DMS53 treated with DMSO at 0.1 percent for 48 hours (cell line): ENCODE data around the gene PRRC2B.
"Not testable (repeated sequence)": the region's sequence is repeated elsewhere in the genome, so short reads cannot be mapped to it uniquely, and the experiment has no call there.

Experiments used
- DNase-seq: peaks from one replicate; lab custom pipeline; 2025; ENCODE audit not compliant: unreplicated experiment; lab: John Stamatoyannopoulos, UW

PRRC2B gene

GRCh38 chr9:131433302-131433854, 39.5 kb downstream of the PRRC2B start:
- DNase-seq: no peak

DNA sequence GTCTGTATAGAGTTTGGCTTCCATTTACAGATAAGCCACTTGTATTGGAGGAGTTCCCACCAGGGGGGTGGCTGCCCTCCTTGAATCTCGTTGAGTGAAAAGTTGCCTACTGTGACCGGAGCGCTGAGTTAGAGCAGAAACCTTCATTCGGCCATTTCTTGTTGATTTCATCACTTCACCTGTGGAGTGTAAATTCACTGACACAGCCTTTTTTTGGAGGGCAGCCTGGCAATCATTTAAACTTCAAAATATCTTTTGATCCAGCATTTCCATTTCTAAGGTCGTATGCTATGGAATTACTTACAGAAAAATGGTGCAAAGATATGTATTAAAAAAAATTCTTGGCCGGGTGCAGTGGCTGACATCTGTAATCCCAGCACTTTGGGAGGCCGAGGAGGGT, 40.8 kb downstream of the PRRC2B start:
- DNase-seq: no peak

GRCh38 chr9:131436376-131436775, 42.5 kb downstream of the PRRC2B start:
- DNase-seq: no peak

DNA sequence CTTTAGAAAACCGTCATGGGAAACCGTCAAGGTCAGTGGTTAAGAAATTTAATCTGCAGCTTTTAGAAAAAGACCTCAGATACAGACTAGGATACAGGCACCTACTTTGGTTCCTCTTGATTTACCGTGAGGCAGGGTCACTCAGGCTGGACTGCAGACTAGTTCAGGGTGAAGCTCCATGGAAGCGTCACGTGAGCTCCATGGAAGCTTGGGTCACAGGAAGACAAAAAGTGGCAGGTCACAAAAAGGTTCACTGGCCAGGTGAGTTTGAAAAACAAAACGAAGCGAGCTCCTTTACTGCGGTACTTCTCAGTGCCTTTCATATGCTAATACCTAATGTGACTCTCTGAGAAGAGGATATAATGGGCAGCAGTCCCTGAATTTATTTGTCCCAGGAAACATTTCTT, 43.0 kb downstream of the PRRC2B start:
- no peak for DNase-seq

DNA sequence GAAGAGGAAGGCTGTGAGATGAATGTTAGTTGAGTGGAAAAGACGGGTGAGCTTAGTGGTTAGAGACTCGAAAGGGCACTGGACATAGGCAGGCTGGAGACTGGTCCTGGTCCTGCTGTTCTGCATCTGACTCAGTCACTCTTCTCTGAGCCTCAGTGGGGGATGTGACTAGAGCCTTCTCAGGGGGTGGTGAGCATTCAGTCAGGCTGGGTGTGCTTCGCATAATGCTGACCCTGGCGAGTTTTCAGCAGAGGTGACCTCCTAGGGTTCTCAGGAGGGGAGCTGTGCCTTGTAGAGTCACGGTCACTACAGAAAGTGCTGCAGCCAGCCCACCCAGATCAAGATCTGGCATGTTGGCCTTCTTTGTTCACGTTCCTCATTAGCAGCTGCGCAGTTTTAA, 44.3 kb downstream of the PRRC2B start:
- no peak for DNase-seq

DNA sequence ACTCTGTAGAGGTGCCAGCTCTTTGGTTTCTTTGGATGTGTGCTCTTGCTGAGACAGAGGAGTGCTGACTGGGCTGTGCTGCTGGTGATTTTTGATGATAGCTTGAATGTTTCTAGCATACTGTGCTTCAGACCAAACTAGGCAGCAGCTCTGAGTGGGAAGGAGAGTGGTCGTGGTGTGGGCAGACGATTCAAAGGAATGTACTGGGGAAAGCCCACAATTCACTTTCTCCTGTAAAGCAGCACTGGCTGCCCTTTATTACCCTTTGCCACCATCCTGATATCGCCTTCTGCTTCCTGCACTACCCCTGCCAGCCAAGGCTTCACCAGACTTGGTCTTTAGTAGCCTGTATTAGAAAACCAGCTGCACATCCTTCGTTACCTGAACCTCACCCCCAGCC, 45.3 kb downstream of the PRRC2B start:
- DNase-seq: no peak

DNA sequence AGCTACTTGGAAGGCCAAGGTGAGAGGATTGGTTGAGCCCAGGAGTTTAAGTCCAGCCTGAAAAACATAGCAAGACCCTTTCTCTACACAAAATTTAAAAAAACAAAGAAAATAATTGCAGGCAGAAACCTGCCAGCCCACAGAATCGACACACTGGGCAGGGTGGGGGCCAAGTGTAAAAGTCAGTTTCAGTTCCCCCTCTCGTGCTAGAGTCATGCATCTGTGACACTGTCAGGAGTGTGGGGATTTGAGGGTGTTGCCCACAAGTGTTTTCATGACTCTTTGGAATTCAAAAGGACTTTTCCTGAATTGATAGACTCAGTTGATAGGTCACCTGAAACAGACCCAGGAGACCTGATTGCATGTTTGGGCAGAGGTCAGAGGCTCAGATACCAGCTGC, 47.6 kb downstream of the PRRC2B start:
- DNase-seq: no peak

- DNase-seq: no peak
These were observed 48.5 kb downstream of the PRRC2B start for GRCh38 chr9:131442351-131442750.

DNA sequence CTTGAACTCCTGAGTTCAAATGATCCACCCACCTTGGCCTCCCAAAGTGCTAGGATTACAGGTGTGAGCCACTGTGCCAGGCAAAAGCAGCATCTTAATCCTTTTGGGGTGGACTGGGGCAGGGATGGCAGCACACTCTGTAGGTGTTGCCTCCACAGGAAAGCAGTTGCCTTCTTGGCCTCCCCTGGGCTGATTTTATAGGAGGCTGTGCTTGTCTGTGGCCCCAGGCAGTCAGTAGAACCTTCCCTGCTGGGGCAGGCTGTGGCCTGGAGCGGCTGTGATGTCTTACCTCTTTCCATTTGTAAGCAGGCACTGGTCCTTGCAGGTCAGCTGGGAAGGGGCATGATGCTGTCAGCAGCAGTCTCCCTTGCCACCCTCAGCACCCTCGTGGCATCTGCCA, 49.8 kb downstream of the PRRC2B start:
- DNase-seq: no peak

GRCh38 chr9:131446276-131446675, 52.4 kb downstream of the PRRC2B start:
- no peak for DNase-seq

DNA sequence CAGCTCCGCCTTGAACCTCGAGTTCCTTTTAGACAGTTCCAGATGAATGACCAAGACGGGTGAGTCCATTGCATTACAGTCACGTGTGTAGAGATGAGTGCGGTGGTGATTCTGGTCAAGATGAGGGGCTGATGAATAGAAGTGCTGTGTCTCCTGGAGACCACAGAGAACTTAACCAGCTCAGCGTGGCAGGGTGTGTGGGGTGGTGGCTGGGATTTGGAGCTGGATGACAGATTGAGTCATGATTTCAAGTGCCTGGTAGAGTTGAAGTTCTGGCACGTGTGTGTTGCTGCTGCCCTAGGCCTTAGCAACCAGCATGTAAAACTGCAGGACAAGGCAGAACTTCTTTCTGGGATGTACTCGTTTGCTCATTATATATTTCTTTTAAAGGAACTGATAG, 53.3 kb downstream of the PRRC2B start:
- no peak for DNase-seq

DNA sequence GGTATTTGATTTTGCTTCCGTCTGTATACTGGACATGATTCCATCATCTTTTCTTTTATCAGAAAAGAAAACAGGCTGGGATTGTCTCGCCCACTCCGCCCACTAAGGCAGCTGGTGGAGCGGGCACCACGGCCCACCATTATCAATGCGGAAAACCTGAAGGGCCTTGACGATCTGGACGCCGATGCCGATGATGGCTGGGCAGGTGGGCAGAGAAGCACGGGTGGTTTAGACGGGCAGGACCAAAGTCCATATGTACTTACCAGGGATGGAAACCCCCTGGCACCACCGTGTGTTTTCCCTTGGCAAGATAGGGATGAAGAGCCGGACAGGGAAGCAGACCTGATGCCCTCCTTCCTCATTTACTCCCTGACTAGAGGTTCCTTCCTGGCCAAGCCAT, 53.7 kb downstream of the PRRC2B start:
- no peak for DNase-seq

- no peak for DNase-seq
These were observed 54.9 kb downstream of the PRRC2B start for GRCh38 chr9:131448818-131449217.

- DNase-seq: no peak
These were observed 55.4 kb downstream of the PRRC2B start for GRCh38 chr9:131449276-131449675.

DNA sequence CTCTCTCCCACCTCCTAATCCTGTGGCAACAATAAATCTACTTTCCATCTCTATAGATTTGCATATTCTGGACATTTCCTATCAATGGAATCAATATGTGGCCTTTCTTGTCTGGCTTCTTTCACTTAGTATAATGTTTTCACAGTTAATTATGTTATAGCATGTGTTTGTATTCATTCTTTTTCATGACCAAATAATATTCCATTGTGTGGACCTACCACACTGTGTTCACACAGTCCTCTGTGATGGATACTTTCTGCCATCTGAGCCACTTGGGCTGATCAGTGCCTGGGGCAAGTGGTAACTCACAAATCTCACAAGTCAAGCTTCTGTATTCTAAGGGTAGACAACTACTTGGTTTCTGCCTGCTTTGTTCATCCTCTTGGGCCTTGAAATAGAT, 60.1 kb downstream of the PRRC2B start:
- DNase-seq: no peak

DNA sequence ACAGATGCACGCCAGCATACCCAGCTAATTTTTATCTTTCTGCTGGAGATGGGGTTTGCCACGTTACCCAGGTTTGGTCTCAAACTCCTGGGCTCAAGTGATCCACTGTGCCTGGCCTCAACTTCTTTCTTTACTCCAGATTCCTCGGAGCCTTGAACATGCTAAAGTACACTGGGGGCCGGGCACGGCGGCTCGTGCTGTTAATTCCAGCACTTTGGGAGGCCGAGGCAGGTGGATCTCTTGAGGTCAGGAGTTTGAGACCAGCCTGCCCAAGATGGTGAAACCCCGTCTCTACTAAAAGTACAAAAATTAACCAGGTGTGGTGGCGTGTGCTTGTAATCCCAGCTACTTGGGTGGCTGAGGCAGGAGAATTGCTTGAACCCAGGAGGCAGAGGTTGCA, 61.8 kb downstream of the PRRC2B start:
- not testable (repeated sequence) for DNase-seq

GRCh38 chr9:131457746-131458145, 63.9 kb downstream of the PRRC2B start:
- DNase-seq: no peak

GRCh38 chr9:131459056-131459455, 65.2 kb downstream of the PRRC2B start:
- no peak for DNase-seq

- DNase-seq: no peak
These were observed 67.3 kb downstream of the PRRC2B start for GRCh38 chr9:131461166-131461565.

GRCh38 chr9:131464354-131465000, 70.6 kb downstream of the PRRC2B start:
- DNase-seq: no peak

DNA sequence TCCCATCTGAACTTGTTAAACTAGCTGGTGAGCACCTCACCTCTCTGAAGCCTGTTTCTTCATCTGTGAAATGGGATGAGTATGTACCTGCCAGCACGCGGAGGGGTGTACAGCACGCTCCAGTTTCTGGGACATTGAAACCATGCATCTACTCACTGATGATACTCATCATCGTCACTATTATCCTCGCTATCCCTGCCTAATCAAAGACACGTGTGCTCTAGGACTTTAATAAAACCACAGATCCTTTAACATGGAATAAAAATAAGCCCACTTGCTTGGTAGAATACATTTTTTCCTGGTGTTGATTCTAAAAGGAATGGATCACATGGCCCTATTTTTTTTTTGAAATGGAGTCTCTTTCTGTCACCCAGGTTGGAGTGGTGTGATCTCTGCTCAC, 71.5 kb downstream of the PRRC2B start:
- no peak for DNase-seq

DNA sequence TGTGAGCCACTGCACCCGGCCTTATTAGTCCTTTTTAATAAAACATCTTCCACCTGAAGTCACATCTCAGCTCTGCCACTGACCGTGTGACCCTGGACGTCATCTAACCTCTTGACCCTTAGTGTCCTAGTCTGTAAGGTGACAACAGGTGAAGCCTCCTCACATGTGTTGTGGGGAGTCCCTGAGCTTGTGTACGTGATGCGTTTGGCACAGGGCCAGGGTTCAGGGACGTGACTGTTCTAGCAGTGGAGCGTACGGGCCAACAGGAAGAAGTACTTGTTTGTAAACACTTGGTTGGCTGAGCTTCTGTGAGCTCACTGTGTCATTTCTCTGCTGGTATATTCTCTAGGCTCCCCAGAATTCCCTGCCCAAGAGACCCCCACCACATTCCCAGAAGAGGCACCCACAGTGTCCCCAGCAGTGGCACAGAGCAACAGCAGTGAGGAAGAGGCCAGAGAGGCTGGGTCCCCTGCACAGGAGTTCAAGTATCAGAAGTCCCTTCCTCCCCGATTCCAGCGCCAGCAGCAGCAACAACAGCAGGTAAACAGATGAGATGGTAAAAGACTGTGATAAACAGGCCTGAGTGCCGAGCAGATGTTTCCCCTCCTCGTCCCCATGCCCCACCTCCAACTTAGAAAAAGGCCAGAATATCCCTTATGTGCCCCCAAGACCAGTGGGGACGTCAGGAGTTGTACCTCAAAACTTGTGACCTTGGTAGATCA, 73.5 kb downstream of the PRRC2B start:
- DNase-seq: no peak

- no peak for DNase-seq
These were observed 74.1 kb downstream of the PRRC2B start for GRCh38 chr9:131468031-131468430.
